GM18870 (cell line): ENCODE data around the gene ITGB2.

Experiments
- ATAC-seq: cut with Tn5 transposase; IDR thresholded peaks from one replicate; pipeline ENCODE4 v1.9.1; 2021; ENCODE audit warnings: moderate library complexity; ENCODE audit not compliant: unreplicated experiment

The ITGB2 gene

GRCh38 chr21:44850905-44851657, 69.6 kb downstream of the ITGB2 start:
- no peak for ATAC-seq

- no peak for ATAC-seq
Measured at GRCh38 chr21:44850208-44850800, 70.4 kb downstream of the ITGB2 start.

DNA sequence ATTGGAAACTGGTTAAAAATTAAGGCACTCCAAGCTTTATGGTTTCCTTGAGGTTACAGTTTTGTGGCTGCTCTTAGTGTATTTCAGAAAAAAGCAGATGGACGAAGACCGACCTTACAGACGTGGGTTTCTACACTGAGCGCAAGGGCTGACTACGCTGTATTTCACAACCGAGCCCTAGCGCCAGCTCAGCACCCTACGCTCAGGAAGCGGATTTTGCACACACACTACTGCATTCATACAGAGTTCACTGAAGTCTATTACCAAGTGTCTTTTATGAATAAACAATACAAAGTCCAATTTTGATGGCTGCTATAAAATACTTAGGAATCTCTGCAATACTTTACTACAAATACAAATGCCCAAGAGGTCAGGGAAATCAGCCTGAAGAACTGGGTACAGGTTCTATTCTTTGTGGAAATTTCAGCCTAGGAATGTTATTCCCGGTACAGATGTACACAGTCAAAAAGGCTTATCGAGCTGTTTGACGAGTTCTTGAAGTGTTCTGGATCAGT, 71.0 kb downstream of the ITGB2 start:
- ATAC-seq: no peak

DNA sequence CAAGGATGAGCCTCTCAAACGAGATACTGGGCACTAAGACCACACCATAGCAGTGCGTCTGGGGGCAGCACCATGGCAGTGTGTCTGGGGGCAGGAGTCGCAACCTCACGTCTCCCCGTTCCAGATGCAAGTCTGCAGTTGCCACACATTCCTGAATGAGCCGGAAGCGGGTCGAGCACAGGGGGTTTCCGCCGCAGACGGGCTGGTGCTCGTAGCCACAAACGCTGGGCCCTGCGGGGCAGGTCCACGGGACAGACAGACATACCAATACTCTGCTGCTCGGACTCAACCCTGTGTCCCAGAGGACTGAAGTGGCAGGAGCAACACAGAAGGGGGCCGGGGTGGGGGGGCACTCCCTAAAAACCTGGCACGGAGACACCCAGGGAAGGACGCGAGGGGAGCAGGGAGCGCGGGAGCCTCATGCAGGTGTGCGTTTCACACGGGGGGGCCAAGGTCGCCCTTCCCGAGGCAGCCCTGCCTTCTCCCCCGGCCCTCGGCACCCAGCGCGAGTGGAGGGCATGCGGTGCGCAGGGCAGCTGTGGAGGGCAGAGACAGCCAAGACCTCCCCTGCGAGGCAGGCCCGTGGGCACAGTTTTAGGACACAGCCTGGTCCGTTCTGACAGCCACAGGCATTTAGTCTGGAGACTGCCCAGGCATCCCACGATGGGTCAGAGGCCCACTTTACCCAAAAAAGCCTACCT, 71.7 kb downstream of the ITGB2 start:
- no peak for ATAC-seq

- ATAC-seq: no peak
Measured at GRCh38 chr21:44847261-44848056, 73.2 kb downstream of the ITGB2 start.

GRCh38 chr21:44846485-44847260, 74.0 kb downstream of the ITGB2 start:
- ATAC-seq: no peak

- no peak for ATAC-seq
Measured at GRCh38 chr21:44846224-44846484, 74.5 kb downstream of the ITGB2 start.

DNA sequence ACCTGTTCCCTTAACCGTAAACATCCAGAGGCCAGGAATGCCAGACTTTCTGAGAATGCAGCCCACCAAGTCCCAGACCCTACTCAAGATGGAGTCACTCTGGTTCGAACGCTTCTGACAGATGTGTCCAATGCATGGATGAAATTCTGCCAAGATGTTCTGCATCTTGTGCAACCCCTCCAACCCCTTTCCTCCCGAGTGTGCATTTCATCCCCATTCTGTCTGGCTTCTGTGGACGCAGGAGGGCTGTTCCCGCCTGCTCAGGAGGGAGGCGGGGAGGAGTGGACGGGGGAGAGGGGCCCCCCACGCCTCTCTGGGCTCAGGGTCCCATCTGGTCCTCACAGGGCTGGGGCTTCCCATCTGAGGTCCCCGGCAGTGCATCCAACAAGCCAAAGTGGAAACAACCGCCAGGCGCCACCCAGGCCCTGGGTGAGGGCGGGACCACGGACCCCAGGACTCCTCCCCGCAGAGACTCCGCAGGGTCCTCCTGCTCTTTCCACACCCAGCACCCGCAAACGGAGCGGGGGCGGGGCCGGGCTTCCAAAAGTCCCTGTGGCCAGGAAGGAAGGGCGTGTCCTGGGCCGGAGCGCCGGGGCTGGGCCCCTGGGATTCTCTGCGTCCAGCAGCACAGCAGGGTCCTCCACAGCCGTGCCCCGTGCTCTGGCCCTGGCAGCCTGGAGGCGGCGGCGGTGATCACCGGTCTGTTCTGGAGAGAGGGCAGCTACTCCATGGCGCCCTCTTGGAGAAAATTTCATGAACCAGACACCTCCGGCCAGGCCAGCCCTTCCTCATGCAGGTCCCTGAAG, 75.1 kb downstream of the ITGB2 start:
- no peak for ATAC-seq

DNA sequence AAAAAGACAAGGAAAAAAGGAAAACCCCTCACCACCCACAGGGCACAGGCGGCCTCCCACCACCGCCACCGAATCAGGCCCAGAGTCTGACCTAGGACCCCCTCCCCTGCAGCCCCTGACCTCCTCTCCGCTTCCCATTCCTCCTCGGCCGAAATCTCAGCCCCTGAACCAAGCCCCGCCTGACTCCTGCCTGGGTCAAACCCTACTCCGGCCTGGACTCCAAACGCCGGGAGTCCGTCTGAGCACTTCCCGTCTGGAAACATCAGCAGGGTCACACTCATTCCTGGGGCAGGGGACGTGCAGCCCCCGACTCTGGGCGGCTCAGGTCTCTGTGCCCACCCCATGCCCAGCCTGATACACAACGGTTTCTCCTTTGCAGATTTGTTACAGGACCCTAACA, 76.4 kb downstream of the ITGB2 start:
- ATAC-seq: no peak

DNA sequence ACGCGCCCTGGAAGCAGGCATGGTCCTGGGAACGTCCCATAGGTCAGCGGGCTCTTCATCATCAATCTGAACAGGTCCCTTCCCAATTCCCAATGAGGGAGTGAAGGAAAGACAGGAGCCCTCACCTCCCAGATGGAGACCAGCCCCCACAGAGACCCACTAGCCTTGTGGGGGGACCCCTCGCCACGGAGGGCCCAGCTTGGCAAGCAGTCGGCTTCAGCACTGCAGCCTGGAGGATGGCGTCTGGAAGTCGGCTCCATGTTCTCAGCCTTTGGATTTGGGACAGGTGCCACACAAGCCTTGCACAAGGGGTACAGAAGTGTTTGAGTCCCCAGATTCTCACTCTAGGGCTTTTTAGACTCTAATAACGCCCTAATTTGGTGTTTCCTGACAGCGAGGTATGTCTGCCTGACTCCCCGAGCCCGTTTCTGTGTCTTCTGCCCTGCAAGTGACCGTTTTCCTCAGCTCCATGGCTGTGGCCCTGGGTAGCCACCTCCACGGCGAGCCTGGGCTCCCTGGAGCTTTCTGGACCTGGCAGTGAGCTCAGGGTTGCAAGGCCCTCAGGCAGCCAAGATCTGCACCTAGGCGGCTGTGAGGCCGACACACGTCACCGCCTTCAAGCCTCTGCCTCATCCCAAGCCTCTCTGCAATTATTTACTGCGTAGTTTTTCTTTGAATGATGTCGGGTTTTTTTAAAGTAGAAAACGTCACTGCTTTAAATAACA, 77.8 kb downstream of the ITGB2 start:
- no peak for ATAC-seq

GRCh38 chr21:44842087-44842486, 78.6 kb downstream of the ITGB2 start:
- no peak for ATAC-seq

DNA sequence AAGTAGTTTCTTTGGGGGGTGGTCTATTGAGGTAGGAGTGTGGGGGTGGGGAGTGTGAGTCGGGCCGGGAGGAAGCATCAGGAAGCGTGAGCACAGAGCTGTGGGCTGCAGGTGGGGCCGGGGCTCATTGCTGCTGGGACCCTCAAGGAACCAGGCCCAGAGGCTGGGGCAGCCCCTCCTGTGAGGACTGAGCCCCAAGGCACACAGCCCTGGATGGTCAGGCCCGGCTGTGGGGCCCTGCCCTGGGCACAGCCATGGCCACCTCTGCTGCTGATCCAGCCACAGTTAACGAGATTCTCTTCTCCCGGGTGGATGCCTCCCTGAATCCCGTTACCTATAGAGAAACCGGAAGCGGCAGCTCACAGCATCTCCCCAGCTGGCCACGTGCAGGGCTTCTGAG, 79.9 kb downstream of the ITGB2 start:
- ATAC-seq: no peak

- ATAC-seq: no peak
Measured at GRCh38 chr21:44838951-44839350, 81.7 kb downstream of the ITGB2 start.

GRCh38 chr21:44838039-44838895, 82.4 kb downstream of the ITGB2 start:
- ATAC-seq: no peak

- ATAC-seq: no peak
Measured at GRCh38 chr21:44837537-44837936, 83.2 kb downstream of the ITGB2 start.

- ATAC-seq: no peak
Measured at GRCh38 chr21:44836666-44837471, 83.8 kb downstream of the ITGB2 start.

DNA sequence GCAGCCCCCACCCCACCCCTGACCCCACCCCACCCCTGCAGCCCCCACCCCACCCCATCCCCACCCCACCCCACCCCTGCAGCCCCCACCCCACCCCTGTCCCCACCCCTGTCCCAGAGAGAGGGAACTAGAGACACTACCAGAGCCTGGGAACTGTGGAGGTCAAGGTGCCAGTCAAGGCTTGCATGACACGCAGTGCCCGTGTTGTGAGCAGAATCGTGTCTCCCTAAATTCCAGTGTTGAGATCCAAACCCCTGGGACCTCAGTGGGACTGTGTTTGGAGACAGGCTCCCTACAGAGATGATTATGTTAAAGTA, 84.4 kb downstream of the ITGB2 start:
- no peak for ATAC-seq
